GM18507 (cell line): Measurements from ENCODE around the gene ERN1.
"Not testable (repeated sequence)": the region's sequence is repeated elsewhere in the genome, so short reads cannot be mapped to it uniquely, and the experiment has no call there.

ENCODE experiments used
- DNase-seq: peaks from one replicate; pipeline ENCODE4 v3.0.0; 2011; ENCODE audit warnings: low read depth; ENCODE audit not compliant: insufficient read length; ENCODE audit errors: extremely low spot score
- FAIRE-seq: peaks from 2 replicates; lab custom pipeline; 2011; peaks lifted over from hg19 to GRCh38; lab: Jason Lieb, UNC

The ERN1 gene

GRCh38 chr17:64045176-64045575 lies 84.8 kb downstream of the ERN1 start:
- FAIRE-seq (no peak), DNase-seq (no peak)

DNA sequence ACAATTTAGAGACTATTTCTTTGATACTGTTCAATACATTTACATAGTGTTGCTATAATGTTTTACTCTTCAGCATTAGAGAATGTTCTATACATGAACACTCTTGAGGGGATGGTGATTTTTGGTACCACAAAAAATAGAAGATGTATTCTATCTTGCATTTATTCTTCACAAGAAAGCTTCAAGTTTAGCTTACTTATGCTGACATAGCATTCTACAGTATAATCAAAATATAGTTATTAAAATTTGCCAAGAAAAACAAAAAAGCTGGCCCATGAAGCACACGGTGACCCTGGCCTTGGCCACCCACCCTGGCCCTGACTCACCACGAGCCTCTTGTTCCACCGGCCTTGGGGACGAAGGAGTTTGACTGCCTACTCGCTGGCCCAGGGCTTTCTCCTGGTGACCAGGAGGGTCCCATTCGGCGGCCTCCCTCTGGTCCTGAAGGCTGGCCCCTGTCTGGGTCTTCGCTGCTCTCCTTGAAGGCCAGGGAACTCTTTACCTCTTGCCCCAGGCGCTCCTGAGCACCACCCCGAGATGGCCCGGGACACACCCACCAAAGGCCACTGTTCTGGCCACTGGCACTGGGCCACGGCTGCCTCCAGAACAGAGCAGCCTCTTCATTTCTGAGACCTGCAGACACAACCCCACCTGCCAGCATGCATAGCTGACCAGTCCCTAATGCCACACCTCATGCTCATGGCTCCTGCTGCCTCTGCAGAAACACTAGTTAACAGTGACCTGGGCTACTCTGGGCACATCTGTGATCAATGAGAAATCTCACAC lies 87.1 kb downstream of the ERN1 start:
- FAIRE-seq: no peak
- DNase-seq: no peak

- DNase-seq (no peak), FAIRE-seq (no peak)
Measured at GRCh38 chr17:64041912-64042311, 88.0 kb downstream of the ERN1 start.

DNA sequence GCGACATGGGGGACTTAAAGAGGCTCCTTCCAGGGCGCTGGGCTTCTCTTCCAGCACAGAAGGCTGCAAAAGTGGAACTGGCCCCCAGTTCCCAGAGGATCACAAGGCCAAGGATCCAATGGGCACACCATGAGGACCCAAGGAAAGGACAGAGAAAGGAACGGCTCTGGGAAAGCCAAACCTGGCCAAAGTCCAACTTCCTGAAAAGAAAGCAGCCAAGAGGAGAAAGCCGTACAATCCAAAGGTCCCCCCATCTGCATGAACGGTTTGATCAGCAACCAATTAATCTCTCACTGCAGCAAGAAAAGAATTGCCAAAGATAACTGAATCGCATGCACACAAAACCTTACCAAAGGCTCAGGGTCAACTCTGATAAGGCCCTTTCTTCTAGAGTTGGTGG lies 89.7 kb downstream of the ERN1 start:
- FAIRE-seq (no peak), DNase-seq (no peak)

GRCh38 chr17:64039106-64039400 lies 90.9 kb downstream of the ERN1 start:
- DNase-seq (no peak), FAIRE-seq (no peak)

DNA sequence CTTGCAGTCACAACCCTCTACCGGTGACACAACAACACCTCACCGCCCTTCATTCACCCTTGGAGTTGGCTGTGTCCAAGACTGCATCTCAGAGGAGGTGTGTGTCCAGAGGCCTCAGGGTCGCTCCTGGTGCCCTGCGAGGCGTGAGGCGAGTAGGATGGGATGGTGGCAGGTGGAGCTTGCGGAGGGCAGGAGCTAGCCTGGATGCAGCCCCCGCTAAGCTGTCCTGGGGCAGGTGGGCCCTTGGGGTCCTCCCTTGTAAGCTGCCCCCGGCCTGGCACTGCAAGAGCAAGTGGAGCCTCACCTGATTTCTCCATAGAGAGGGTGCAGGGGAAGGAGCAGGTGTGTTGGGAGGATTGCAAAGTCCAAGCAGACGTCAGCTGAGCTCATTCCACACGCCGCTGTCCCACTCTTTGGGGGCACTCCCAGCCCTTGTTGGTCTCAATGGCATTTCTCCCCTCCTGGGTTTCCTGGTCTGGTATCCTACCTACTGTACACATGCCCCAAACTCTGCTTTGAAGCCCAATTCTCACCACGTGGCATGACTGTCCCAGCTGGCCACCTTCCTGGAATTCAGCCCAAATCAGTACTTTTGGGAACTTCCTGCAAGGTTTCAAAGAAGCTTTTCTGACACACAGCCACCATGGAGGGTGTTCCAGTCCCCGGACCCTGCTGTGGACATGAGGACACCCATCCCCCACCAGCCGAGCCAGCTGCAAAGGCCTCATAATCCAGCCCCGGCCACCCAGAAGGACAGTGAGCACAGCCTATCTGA lies 91.4 kb downstream of the ERN1 start:
- no peak for FAIRE-seq

GRCh38 chr17:64037802-64038201 lies 92.1 kb downstream of the ERN1 start:
- FAIRE-seq (no peak), DNase-seq (no peak)

More for the DNA sequence above, 91.4 kb downstream of the ERN1 start:
- DNase-seq: no peak

DNA sequence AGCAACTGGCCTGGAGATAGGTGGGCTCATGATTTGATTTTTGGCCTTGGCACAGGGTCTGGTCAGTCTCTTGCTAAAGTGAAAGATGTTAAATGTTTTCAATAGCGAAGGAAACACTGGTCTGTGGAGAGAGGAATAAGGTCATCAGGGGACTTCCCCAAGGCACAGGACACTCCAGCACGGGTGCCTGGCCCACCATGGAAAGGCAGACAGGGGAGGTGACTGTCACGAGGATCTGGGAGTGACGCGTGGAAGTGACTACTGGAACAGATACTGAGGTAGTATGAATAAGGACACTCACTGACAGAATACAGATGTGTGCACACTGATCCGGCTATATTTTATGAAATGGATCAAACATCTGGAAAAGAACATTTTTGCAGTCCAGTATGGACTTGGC lies 92.8 kb downstream of the ERN1 start:
- FAIRE-seq: no peak
- DNase-seq: no peak

- DNase-seq (no peak), FAIRE-seq (no peak)
Measured at GRCh38 chr17:64036198-64036922, 93.6 kb downstream of the ERN1 start.

GRCh38 chr17:64032081-64032480 lies 97.9 kb downstream of the ERN1 start:
- DNase-seq: no peak
- FAIRE-seq: no peak

DNA sequence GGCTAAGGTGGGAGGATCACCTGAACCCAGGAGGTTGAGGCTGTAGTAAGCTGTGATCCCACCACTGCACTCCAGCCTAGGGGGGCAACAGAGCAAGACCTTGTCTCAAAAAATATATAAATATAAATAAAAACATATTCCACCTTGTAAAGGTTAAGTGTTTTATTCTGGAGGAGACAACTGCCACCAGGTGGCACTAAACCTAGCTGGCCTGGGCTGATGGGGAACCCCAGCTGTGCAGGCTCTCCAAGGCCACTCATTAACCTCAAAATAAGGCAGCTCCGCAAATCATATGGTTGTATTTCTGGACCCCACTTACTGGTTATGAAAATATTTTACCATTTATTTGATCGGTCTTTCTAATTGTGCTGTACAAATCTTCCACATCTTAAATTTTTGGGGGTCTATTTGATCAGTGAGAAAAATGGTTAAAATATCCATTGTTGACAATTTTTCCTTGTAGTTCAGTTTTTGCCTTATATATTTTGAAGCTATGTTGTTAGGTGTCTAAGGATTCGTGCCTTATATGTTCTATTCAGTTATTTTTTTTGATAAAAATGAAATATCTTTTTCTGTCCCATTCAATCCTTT lies 101.0 kb downstream of the ERN1 start:
- FAIRE-seq: peak; percentile 72
- DNase-seq: peak; percentile 40

DNA sequence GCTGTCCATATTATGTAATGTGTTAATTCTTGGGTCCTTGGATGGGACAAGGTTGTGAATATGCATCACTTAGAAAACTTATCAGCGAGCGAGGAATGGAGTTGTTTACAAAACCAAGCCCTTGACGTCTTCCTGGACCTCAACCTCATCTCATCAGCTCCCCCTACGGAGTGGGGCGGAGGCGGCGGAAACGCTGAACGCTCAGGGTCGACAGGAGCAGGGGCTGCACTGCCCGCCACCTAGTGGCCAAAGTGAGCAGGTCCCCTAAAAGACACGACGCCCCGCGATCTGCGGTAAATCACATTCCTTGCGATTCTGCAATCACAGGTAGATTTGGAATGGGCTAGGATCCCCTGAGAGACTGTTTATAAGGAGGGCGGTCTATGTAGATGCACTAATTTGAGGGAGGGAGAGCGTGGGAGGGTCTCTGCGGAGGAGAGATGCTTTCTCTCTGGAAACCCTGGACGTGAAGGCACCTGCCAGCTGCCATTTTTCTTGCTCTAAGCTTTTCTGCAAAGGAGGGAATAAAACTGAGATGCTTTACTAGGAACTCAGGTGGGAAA lies 104.1 kb downstream of the ERN1 start:
- FAIRE-seq (peak; percentile 81), DNase-seq (peak; percentile 61)

GRCh38 chr17:64024781-64025731 lies 104.9 kb downstream of the ERN1 start:
- FAIRE-seq (no peak), DNase-seq (no peak)

DNA sequence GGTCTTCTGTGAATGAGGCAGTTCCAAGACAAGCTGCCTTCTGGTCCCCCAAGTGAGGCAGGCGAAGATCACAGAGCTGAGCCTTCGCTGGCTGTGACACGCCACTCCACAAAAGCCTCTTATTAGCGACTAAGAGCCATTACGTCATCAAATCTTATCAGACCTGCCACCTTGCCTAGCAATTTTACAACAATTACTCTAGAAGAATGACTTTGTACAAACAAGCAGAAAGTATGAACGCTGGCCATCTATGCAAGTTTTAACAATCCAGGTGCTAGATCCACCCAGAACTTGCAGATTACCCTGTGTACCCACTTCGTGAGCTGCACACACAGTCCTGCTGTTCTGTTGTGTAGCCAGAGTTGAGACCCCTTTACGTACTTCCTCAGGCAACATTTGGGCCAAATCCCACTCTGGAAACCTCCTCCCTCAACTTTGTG lies 105.7 kb downstream of the ERN1 start:
- FAIRE-seq (no peak), DNase-seq (no peak)

GRCh38 chr17:64022611-64023063 lies 107.3 kb downstream of the ERN1 start:
- FAIRE-seq: no peak

GRCh38 chr17:64020056-64020766 lies 109.7 kb downstream of the ERN1 start, which contains the start of gene ICAM2:
Gene ICAM2, minus strand, starts transcription at chr17:64020633. Its CDS starts 13,942 bp downstream, at chr17:64006691.
- peak; percentile 78 for FAIRE-seq
- peak; percentile 55 for DNase-seq

More at GRCh38 chr17:64022611-64023063, 107.3 kb downstream of the ERN1 start:
- DNase-seq: no peak

DNA sequence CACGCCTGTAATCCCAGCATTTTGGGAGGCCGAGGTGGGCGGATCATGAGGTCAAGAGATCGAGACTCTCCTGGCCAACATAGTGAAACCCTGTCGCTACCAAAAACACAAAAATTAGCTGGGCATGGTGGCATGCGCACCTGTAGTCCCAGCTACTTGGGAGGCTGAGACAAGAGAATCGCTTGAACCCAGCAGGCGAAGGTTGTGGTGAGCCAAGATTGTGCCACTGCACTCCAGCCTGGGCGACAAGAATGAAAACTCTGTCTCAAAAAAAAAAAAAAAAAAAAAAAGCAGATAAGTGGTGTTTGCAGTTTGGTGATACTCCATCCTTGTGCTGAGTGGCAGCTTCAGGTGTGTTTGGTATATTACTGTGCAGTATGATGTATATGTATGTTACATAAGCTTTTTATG lies 110.4 kb downstream of the ERN1 start:
- FAIRE-seq, DNase-seq: not testable (repeated sequence)
